DND-41 (cell line): ENCODE measurements around the gene FOXL1.

Experiments
- ATAC-seq: fragments of 200-7000 bp; cut with Tn5 transposase; 3 replicates; pipeline ENCODE4 v1.9.1; 2021; ENCODE audit warnings: low read depth; ENCODE audit not compliant: insufficient read depth
- DNase-seq: peaks from one replicate; pipeline ENCODE4 v3.0.0-alpha.2; 2020
- H2AFZ ChIP-seq: 2 replicates; pipeline ENCODE4 v1.6.0; 2012; ENCODE audit warnings: low read depth, low read length
- H3K27ac ChIP-seq: 2 replicates; pipeline ENCODE4 v1.5.1; 2012; ENCODE audit warnings: low read length, inconsistent platforms
- H3K27me3 ChIP-seq: fragments of 200-600 bp; sonication (generic); 2 replicates; pipeline ENCODE4 v1.6.0; 2012; ENCODE audit warnings: low read length, mild to moderate bottlenecking, inconsistent platforms; ENCODE audit not compliant: insufficient read depth, poor library complexity
- H3K36me3 ChIP-seq: 2 replicates; pipeline ENCODE4 v1.5.1; 2012; ENCODE audit warnings: low read length, inconsistent platforms; ENCODE audit not compliant: insufficient read depth
- H3K4me1 ChIP-seq: 2 replicates; pipeline ENCODE4 v1.5.1; 2012; ENCODE audit warnings: mild to moderate bottlenecking, low read length; ENCODE audit not compliant: insufficient read depth
- H3K4me2 ChIP-seq: 2 replicates; pipeline ENCODE4 v1.6.0; 2012; ENCODE audit warnings: mild to moderate bottlenecking, moderate library complexity, low read length, inconsistent platforms; ENCODE audit not compliant: insufficient read depth
- H3K4me3 ChIP-seq, 2 experiments: fragments of 200-600 bp in 1 of 2; shearing (Covaris generic) in 1 of 2; 2 replicates each; pipeline ENCODE4 v1.5.1; 2012 to 2016; ENCODE audit warnings: inconsistent platforms in 2 of 2, low read length in 2 of 2, mild to moderate bottlenecking in 2 of 2, low read depth in 1 of 2, moderate library complexity in 1 of 2
- H3K79me2 ChIP-seq: 2 replicates; pipeline ENCODE4 v1.6.0; 2012; ENCODE audit warnings: low read length, inconsistent platforms; ENCODE audit not compliant: insufficient read depth
- H3K9ac ChIP-seq: 2 replicates; pipeline ENCODE4 v1.6.0; 2012; ENCODE audit warnings: low read depth, mild to moderate bottlenecking, inconsistent platforms, low read length, moderate library complexity
- H3K9me3 ChIP-seq: 2 replicates; pipeline ENCODE4 v1.5.1; 2012; ENCODE audit warnings: low read length, moderate library complexity, mild to moderate bottlenecking, inconsistent platforms; ENCODE audit not compliant: insufficient read depth, severe bottlenecking
- H4K20me1 ChIP-seq: 2 replicates; pipeline ENCODE4 v1.6.0; 2012; ENCODE audit warnings: low read length; ENCODE audit not compliant: insufficient read depth
- EZH2 ChIP-seq: IDR thresholded peaks from 3 replicates; pipeline ENCODE4 v1.6.1; 2012; ENCODE audit warnings: borderline replicate concordance, low read depth, mild to moderate bottlenecking, moderate library complexity, low read length, inconsistent platforms; ENCODE audit not compliant: severe bottlenecking
- TF ChIP-seq, protein P1 (sequence below): IDR thresholded peaks from 2 replicates; pipeline ENCODE4 v1.5.1; 2012; ENCODE audit warnings: borderline replicate concordance, low read length, moderate library complexity, mild to moderate bottlenecking; ENCODE audit not compliant: poor library complexity, severe bottlenecking; ENCODE audit errors: extremely low read depth

Gene FOXL1

DNA sequence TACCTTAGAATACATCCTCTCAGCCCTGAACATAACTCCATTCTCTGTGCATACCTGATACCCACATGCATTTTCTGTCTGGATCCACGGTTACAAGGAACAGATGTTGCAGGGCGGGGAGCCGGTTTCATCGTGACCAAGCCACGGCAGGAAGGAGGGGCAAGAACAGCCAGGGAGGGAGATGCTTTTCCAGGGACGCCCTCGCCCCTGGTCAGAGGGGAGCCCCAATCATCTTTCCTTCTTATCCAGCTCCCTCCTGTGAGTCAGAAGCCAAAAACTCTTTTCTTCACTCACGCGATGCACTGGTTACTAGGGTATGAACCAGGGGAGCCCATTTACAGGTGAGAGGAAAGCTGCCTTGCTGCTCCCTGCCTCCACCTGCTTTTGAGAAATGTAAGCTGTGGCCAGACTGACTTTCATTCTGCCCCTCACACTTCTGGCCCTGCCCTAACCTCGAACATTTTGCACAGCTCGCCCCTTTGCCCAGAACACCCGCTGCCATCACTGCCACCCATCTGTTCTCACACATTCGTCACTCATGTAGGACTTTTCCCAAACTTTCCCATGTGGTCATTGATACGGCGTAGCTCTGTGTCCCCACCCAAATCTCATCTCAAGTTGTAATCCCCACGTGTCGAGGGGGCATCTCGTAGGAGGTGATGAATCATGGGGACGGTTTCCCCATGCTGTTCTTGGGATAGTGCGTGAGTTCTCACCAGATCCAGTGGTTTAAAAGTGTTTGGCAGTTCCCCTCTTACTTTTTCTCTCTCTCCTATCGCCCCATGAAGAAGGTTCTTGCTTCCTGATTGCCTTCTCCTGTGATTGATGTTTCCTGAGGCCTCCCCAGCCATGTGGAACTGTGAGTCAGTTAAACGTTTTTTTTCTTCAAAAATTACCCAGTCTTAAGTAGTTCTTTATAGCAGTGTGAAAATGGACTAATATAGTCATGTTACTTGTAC is 20.5 kb downstream of the FOXL1 start:
- no peaks in the 10 kb centered on the region for H3K36me3 ChIP-seq
- no peak overlapping the region for H3K4me2 ChIP-seq
- H3K4me1 ChIP-seq, result no peaks in the 10 kb centered on the region
- no peaks in the 10 kb centered on the region for H4K20me1 ChIP-seq
- H2AFZ ChIP-seq, result no peak overlapping the region
- no peak for TF ChIP-seq EZH2
- TF ChIP-seq, protein P1, sequence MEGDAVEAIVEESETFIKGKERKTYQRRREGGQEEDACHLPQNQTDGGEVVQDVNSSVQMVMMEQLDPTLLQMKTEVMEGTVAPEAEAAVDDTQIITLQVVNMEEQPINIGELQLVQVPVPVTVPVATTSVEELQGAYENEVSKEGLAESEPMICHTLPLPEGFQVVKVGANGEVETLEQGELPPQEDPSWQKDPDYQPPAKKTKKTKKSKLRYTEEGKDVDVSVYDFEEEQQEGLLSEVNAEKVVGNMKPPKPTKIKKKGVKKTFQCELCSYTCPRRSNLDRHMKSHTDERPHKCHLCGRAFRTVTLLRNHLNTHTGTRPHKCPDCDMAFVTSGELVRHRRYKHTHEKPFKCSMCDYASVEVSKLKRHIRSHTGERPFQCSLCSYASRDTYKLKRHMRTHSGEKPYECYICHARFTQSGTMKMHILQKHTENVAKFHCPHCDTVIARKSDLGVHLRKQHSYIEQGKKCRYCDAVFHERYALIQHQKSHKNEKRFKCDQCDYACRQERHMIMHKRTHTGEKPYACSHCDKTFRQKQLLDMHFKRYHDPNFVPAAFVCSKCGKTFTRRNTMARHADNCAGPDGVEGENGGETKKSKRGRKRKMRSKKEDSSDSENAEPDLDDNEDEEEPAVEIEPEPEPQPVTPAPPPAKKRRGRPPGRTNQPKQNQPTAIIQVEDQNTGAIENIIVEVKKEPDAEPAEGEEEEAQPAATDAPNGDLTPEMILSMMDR, result no peak
- H3K27ac ChIP-seq, result no peak overlapping the region
- DNase-seq (no peak), ATAC-seq (no peak)
- no peaks in the 10 kb centered on the region for H3K79me2 ChIP-seq
- peaks cover 26% of the 10 kb centered on the region for H3K27me3 ChIP-seq
- H3K9ac ChIP-seq, result no peak overlapping the region
- no peak overlapping the region for H3K4me3 ChIP-seq
- no peaks in the 10 kb centered on the region for H3K9me3 ChIP-seq

DNA sequence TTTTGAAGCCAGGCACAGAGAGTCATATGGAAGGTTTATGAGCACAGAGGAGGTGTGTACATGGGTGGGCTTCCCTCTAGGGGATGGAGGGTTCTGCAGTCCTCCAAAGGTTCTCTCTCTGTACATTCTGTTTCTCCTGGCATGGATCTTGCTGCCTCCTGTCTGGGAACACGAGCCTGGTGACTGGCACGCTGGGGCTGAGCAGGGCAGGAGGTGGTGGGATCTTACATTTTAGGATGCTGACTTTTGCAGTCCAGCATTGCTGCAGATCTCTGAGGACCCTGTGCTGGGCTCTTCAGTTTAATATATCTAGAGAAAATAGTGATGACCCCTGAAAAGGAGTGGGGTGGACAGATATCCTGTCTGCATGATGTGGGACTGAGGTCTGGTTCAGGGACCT is 23.0 kb downstream of the FOXL1 start:
- no peaks in the 10 kb centered on the region for H3K79me2 ChIP-seq
- H4K20me1 ChIP-seq, result no peaks in the 10 kb centered on the region

DNA sequence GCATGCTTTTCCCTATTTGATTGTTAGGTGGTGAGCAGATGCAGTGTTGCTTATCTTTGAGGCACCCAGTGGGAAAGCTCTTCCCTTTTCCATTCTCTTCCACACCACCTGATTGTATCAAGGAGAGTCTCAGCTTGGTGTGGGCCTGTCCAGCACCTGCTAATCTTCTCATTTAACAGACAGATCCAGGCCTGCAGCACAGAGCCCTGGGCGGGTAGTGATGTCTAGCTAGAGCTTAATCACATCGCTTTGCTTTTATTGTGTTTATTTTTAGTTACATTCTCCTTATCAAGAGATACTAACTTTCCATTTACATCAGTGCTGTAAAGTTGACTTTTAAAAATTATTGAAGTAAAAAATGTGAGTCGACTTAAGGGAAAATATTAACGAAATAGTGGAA is 24.2 kb downstream of the FOXL1 start:
- H3K9ac ChIP-seq, result no peak overlapping the region
- ATAC-seq, result no peak

More for the DNA sequence above, 23.0 kb downstream of the FOXL1 start:
- DNase-seq, result no peak
- TF ChIP-seq, protein P1, result no peak
- TF ChIP-seq EZH2, result no peak
- Histone ChIP-seq H3K4me3 (no peak overlapping the region), H3K9me3 (no peaks in the 10 kb centered on the region), H3K4me1 (no peaks in the 10 kb centered on the region), H3K36me3 (no peaks in the 10 kb centered on the region), H3K4me2 (no peak overlapping the region), H3K27ac (no peak overlapping the region), H2AFZ (no peak overlapping the region), H3K27me3 (peaks cover 26% of the 10 kb centered on the region), H3K9ac (no peak overlapping the region)
- ATAC-seq, result no peak

More for the DNA sequence above, 24.2 kb downstream of the FOXL1 start:
- Histone ChIP-seq H3K36me3 (no peaks in the 10 kb centered on the region), H4K20me1 (no peaks in the 10 kb centered on the region), H3K27ac (no peak overlapping the region), H3K4me3 (no peak overlapping the region), H3K27me3 (peaks cover 26% of the 10 kb centered on the region), H3K9me3 (no peaks in the 10 kb centered on the region), H3K4me1 (no peaks in the 10 kb centered on the region), H3K4me2 (no peak overlapping the region), H3K79me2 (no peaks in the 10 kb centered on the region), H2AFZ (no peak overlapping the region)
- DNase-seq, result no peak
- TF ChIP-seq, protein P1, result no peak
- no peak for TF ChIP-seq EZH2
